A673 (cell line): ENCODE measurements around the gene MTMR2. TPM values are rescaled to one million over a fixed set of nuclear protein-coding genes. Genes with fewer than 3 reads are reported as not detected.

Source experiments
- BruUV-seq: library from RNA; stranded (reverse); fragments of 400-500 nt; replicated peaks from 2 replicates; lab custom pipeline; 2021; lab: Mats Ljungman, UMichigan
- CTCF ChIA-PET: fragments of 300-600 bp; sonication (Branson Sonifier 250); formaldehyde crosslinking; loops from one replicate; lab custom pipeline; 2022; ENCODE audit warnings: antibody characterized with exemption; lab: Charles Lee
- POLR2A ChIA-PET: fragments of 300-600 bp; sonication (Branson Sonifier 250); formaldehyde crosslinking; loops from one replicate; lab custom pipeline; 2022; ENCODE audit warnings: antibody characterized with exemption; ENCODE audit not compliant: low non-redundant PET; lab: Charles Lee
- DNase-seq: peaks from one replicate; pipeline ENCODE4 v3.0.0-alpha.2; 2015; ENCODE audit warnings: low spot score
- H3K27ac ChIP-seq: fragments of 200-600 bp; sonication (generic); 2 replicates; pipeline ENCODE4 v1.5.1; 2016; ENCODE audit warnings: mixed run types, low read depth, mild to moderate bottlenecking, mixed read lengths, antibody characterized with exemption, low read length; ENCODE audit not compliant: poor library complexity, severe bottlenecking
- H3K27me3 ChIP-seq: fragments of 200-600 bp; sonication (generic); replicated peaks from 2 replicates; pipeline ENCODE4 v1.6.1; 2017; ENCODE audit warnings: mixed run types, low read depth, mild to moderate bottlenecking, mixed read lengths, antibody characterized with exemption, low read length; ENCODE audit not compliant: insufficient read depth, poor library complexity
- H3K36me3 ChIP-seq: fragments of 200-600 bp; sonication (generic); 2 replicates; pipeline ENCODE4 v1.6.1; 2016; ENCODE audit warnings: mixed run types, mild to moderate bottlenecking, mixed read lengths, antibody characterized with exemption, low read length; ENCODE audit not compliant: insufficient read depth, poor library complexity, severe bottlenecking
- H3K4me1 ChIP-seq: fragments of 200-600 bp; sonication (generic); 2 replicates; pipeline ENCODE4 v1.6.1; 2017; ENCODE audit warnings: mixed run types, mild to moderate bottlenecking, mixed read lengths, antibody characterized with exemption, low read length; ENCODE audit not compliant: insufficient read depth, poor library complexity, severe bottlenecking
- H3K4me3 ChIP-seq: fragments of 200-600 bp; sonication (generic); 2 replicates; pipeline ENCODE4 v1.5.1; 2016; ENCODE audit warnings: low read depth, mixed run types, mild to moderate bottlenecking, mixed read lengths, low read length; ENCODE audit not compliant: poor library complexity, severe bottlenecking
- H3K9me3 ChIP-seq: fragments of 200-600 bp; sonication (generic); 2 replicates; pipeline ENCODE4 v1.6.1; 2016; ENCODE audit warnings: mixed run types, low read depth, mild to moderate bottlenecking, mixed read lengths, antibody characterized with exemption, low read length; ENCODE audit not compliant: poor library complexity, severe bottlenecking
- EZH2 ChIP-seq: fragments of 200-600 bp; sonication (generic); IDR thresholded peaks from 2 replicates; pipeline ENCODE4 v1.6.1; 2017; ENCODE audit warnings: borderline replicate concordance, low read depth, mild to moderate bottlenecking, mixed read lengths, antibody characterized with exemption, low read length; ENCODE audit not compliant: poor library complexity, severe bottlenecking
- intact Hi-C: fragments of 100-400 bp; cut with micrococcal nuclease; formaldehyde crosslinking; loops from one replicate; pipeline ENCODE4 v1.10.0; 2022; ENCODE audit not compliant: unreplicated experiment
- total RNA-seq: library from RNA; stranded (reverse); gene quantifications from 2 replicates; pipeline ENCODE4 v1.2.3, GENCODE V29; 2021
- TF ChIP-seq, protein P1 (sequence below): fragments of 300-800, 200-600 bp; sonication (generic); conservative IDR thresholded peaks from 2 replicates; pipeline ENCODE4 v1.5.1; 2017; ENCODE audit warnings: low read depth, mild to moderate bottlenecking, antibody characterized with exemption, low read length, moderate library complexity, mixed read lengths

The MTMR2 gene
- total RNA-seq, 1 experiment from 2014 or later: 58.6 TPM

DNA sequence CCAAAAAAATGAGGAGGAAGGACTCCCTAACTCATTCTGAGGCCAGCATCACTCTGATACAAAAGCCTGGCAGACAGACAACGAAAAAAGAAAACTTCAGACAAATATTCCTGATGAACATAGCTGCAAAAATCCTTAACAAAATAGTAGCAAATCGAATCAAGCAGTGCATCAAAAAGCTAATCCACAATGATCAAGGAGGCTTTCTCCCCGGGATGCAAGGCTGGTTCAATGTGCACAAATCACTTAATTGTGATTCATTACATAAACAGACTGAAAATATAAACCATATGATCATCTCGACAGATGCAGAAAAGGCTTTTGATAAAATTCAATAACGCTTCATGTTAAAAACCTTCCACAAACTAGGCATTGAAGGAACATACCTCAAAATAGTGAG lies 16.4 kb downstream of the MTMR2 start:
- ChIA-PET CTCF (no interaction called here), POLR2A (no interaction called here)
- TF ChIP-seq, protein P1, sequence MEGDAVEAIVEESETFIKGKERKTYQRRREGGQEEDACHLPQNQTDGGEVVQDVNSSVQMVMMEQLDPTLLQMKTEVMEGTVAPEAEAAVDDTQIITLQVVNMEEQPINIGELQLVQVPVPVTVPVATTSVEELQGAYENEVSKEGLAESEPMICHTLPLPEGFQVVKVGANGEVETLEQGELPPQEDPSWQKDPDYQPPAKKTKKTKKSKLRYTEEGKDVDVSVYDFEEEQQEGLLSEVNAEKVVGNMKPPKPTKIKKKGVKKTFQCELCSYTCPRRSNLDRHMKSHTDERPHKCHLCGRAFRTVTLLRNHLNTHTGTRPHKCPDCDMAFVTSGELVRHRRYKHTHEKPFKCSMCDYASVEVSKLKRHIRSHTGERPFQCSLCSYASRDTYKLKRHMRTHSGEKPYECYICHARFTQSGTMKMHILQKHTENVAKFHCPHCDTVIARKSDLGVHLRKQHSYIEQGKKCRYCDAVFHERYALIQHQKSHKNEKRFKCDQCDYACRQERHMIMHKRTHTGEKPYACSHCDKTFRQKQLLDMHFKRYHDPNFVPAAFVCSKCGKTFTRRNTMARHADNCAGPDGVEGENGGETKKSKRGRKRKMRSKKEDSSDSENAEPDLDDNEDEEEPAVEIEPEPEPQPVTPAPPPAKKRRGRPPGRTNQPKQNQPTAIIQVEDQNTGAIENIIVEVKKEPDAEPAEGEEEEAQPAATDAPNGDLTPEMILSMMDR: no peak
- TF ChIP-seq EZH2: no peak
- no peaks in the 10 kb centered on the region for H3K4me1 ChIP-seq
- intact Hi-C loops: no loop called here
- H3K27ac ChIP-seq: no peak overlapping the region
- H3K4me3 ChIP-seq: no peak overlapping the region
- no TSS peak for BruUV-seq
- DNase-seq: no peak
- no peaks in the 10 kb centered on the region for H3K27me3 ChIP-seq
- no peaks in the 10 kb centered on the region for H3K9me3 ChIP-seq
- no peaks in the 10 kb centered on the region for H3K36me3 ChIP-seq

DNA sequence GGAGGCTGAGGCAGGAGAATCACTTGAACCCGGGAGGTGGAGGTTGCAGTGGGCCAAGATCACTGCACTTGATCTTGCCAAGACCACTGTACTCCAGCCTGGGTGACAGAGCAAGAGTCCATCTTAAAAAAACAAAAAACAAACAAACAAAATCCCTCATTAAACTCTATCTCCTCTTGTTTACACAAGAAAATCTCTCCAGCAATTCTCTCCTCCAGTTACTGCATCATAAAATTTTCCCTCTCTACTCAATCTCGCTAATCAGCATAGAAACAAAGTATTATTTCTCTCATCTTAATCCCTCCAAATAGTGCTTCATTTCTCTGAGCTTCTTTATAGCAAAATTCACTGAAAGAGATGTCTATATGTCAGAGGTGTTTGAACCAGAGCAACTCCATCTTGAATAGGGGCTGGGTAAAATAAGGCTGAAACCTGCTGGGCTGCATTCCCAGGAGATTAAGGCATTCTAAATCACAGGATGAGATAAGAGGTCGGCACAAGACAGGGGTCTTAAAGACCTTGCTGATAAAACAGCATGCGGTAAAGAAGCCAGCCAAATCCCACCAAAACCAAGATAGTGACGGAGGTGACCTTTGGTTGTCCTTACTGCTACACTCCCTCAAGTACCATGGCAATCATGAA lies 19.8 kb downstream of the MTMR2 start:
- intact Hi-C loops: no loop called here
- POLR2A ChIA-PET: no interaction called here
- BruUV-seq: no TSS peak

DNA sequence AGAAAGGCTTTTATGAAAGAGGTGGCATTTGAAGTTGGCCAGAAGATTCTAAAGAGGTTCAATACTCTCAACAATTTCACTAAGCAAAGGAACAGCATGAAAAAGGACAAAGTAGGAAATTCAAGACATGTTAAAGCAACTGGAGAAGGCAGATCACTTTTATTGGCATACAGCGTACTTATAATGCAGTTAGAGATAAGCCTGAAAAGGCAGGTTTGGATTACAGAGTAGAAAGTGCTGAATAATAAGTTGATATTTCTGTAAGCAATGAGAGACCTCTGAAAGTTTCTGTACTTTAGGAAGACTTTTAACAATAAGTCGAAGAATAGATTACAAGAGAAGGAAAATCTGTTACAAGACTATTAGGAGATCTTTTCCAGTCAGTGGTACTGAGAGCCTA lies 25.1 kb downstream of the MTMR2 start:
- intact Hi-C loops: no loop called here
- H3K27me3 ChIP-seq: no peaks in the 10 kb centered on the region
- H3K4me1 ChIP-seq: no peaks in the 10 kb centered on the region
- POLR2A ChIA-PET: no interaction called here
- H3K4me3 ChIP-seq: no peak overlapping the region
- no peaks in the 10 kb centered on the region for H3K9me3 ChIP-seq
- no peak for TF ChIP-seq EZH2
- TF ChIP-seq, protein P1: no peak
- no peak overlapping the region for H3K27ac ChIP-seq
- no peaks in the 10 kb centered on the region for H3K36me3 ChIP-seq
- DNase-seq: no peak
- no TSS peak for BruUV-seq
- CTCF ChIA-PET: no interaction called here

More for the DNA sequence above, 19.8 kb downstream of the MTMR2 start:
- CTCF ChIA-PET: no interaction called here
- Histone ChIP-seq H3K9me3 (no peaks in the 10 kb centered on the region), H3K4me3 (no peak overlapping the region), H3K4me1 (no peaks in the 10 kb centered on the region), H3K36me3 (no peaks in the 10 kb centered on the region), H3K27me3 (no peaks in the 10 kb centered on the region), H3K27ac (no peak overlapping the region)
- DNase-seq: no peak
- TF ChIP-seq, protein P1: no peak
- no peak for TF ChIP-seq EZH2
